Endothelial cell (in vitro differentiated cells): Measurements from ENCODE around the gene MRPL27. TPM values are rescaled to one million over a fixed set of nuclear protein-coding genes. Genes with fewer than 3 reads are reported as not detected.

Source experiments
- DNase-seq: peaks from one replicate; pipeline ENCODE4 v3.0.0; 2021; ENCODE audit warnings: low spot score
- H3K27ac Mint-ChIP-seq: one replicate; pipeline ENCODE4 v1.8.0; 2021; ENCODE audit warnings: mixed read lengths, inconsistent platforms; ENCODE audit not compliant: unreplicated experiment
- H3K27me3 Mint-ChIP-seq: one replicate; pipeline ENCODE4 v1.8.0; 2021; ENCODE audit warnings: mild to moderate bottlenecking, moderate library complexity, mixed read lengths, inconsistent platforms; ENCODE audit not compliant: unreplicated experiment
- H3K36me3 Mint-ChIP-seq: one replicate; pipeline ENCODE4 v1.8.0; 2021; ENCODE audit warnings: mild to moderate bottlenecking, low read depth, mixed read lengths, inconsistent platforms; ENCODE audit not compliant: unreplicated experiment
- H3K4me1 Mint-ChIP-seq: one replicate; pipeline ENCODE4 v1.8.0; 2021; ENCODE audit warnings: mild to moderate bottlenecking, mixed read lengths, inconsistent platforms; ENCODE audit not compliant: unreplicated experiment
- H3K4me3 Mint-ChIP-seq: one replicate; pipeline ENCODE4 v1.8.0; 2021; ENCODE audit warnings: mild to moderate bottlenecking, mixed read lengths, inconsistent platforms; ENCODE audit not compliant: unreplicated experiment
- H3K9me3 Mint-ChIP-seq: one replicate; pipeline ENCODE4 v1.8.0; 2021; ENCODE audit warnings: mixed read lengths, inconsistent platforms; ENCODE audit not compliant: unreplicated experiment
- CTCF ChIP-seq: fragments of 200-600 bp; sonication (generic); IDR thresholded peaks from one replicate; pipeline ENCODE4 v1.5.0; 2021; ENCODE audit warnings: antibody characterized with exemption; ENCODE audit not compliant: unreplicated experiment
- total RNA-seq: library from RNA; stranded (reverse); fragmentation: NEBNext Ultra II Directional; extraction: Animal tissue kit (Norgen Biotek cat#: 25700); gene quantifications from one replicate; pipeline ENCODE4 v1.2.1, GENCODE V29; 2021; ENCODE audit not compliant: unreplicated experiment

Gene MRPL27
- total RNA-seq, 1 donor from 2014 or later = 38.9 TPM

GRCh38 chr17:50364061-50364458 lies 8.9 kb downstream of the MRPL27 start:
- Mint-ChIP-seq H3K27ac (peak overlapping the region; percentile 15), H3K9me3 (no peaks in the 10 kb centered on the region), H3K4me1 (peaks cover 7% of the 10 kb centered on the region), H3K27me3 (peaks cover 4% of the 10 kb centered on the region), H3K4me3 (no peak overlapping the region), H3K36me3 (peaks cover 10% of the 10 kb centered on the region)
- DNase-seq = no peak
- TF ChIP-seq CTCF = no peak

- H3K4me3 Mint-ChIP-seq = no peak overlapping the region
Measured at GRCh38 chr17:50363217-50364060, 9.5 kb downstream of the MRPL27 start.

GRCh38 chr17:50362661-50363060 lies 10.3 kb downstream of the MRPL27 start:
- TF ChIP-seq CTCF = no peak
- no peaks in the 10 kb centered on the region for H3K9me3 Mint-ChIP-seq
- H3K27me3 Mint-ChIP-seq = peaks cover 7% of the 10 kb centered on the region
- peaks cover 9% of the 10 kb centered on the region for H3K4me1 Mint-ChIP-seq
- H3K27ac Mint-ChIP-seq = no peak overlapping the region
- peaks cover 6% of the 10 kb centered on the region for H3K36me3 Mint-ChIP-seq
- no peak overlapping the region for H3K4me3 Mint-ChIP-seq
- DNase-seq = no peak

More at GRCh38 chr17:50363217-50364060, 9.5 kb downstream of the MRPL27 start:
- Mint-ChIP-seq H3K27me3 (peaks cover 4% of the 10 kb centered on the region), H3K27ac (peak overlapping the region; percentile 15), H3K36me3 (peaks cover 10% of the 10 kb centered on the region), H3K9me3 (no peaks in the 10 kb centered on the region), H3K4me1 (peaks cover 9% of the 10 kb centered on the region)
- DNase-seq = peak; percentile 60
- TF ChIP-seq CTCF = no peak

- H3K27ac Mint-ChIP-seq = no peak overlapping the region
- H3K4me1 Mint-ChIP-seq = peaks cover 9% of the 10 kb centered on the region
- H3K36me3 Mint-ChIP-seq = peaks cover 6% of the 10 kb centered on the region
- no peak overlapping the region for H3K4me3 Mint-ChIP-seq
- peaks cover 8% of the 10 kb centered on the region for H3K27me3 Mint-ChIP-seq
- peak; percentile 61 for DNase-seq
- H3K9me3 Mint-ChIP-seq = no peaks in the 10 kb centered on the region
- peak; percentile 75 for TF ChIP-seq CTCF
Measured at GRCh38 chr17:50361561-50362480, 11.2 kb downstream of the MRPL27 start.
